Small intestine (tissue), 16 donors: Measurements from ENCODE around the gene SERINC5. TPM values are rescaled to one million over a fixed set of nuclear protein-coding genes. Genes with fewer than 3 reads are reported as not detected.
"Not testable (repeated sequence)": the region's sequence is repeated elsewhere in the genome, so short reads cannot be mapped to it uniquely, and the experiment has no call there.

Experiments used
- DNase-seq, 2 donors: peaks; one replicate each; pipeline versions ENCODE4 v3.0.0 to v3.0.0-alpha.2; 2013
- FAIRE-seq: peaks from 2 replicates; lab custom pipeline; 2012; peaks lifted over from hg19 to GRCh38; lab: Jason Lieb, UNC
- H3K27ac ChIP-seq, 3 donors: one replicate each; pipeline ENCODE4 v1.5.1; 2013; ENCODE audit warnings: low read length in 2 of 3, mild to moderate bottlenecking in 2 of 3, control low read depth in 1 of 3, inconsistent platforms in 1 of 3, low read depth in 1 of 3, moderate library complexity in 1 of 3
- H3K27me3 ChIP-seq, 3 donors: one replicate each; pipeline ENCODE4 v1.6.1; 2013; ENCODE audit warnings: low read length in 3 of 3, inconsistent platforms in 1 of 3; ENCODE audit not compliant: control insufficient read depth in 3 of 3, insufficient read depth in 3 of 3
- H3K36me3 ChIP-seq, 3 donors: one replicate each; pipeline ENCODE4 v1.6.1; 2013; ENCODE audit warnings: low read length in 3 of 3, inconsistent platforms in 1 of 3, low read depth in 1 of 3, mild to moderate bottlenecking in 1 of 3, moderate library complexity in 1 of 3; ENCODE audit not compliant: control insufficient read depth in 3 of 3, insufficient read depth in 2 of 3
- H3K4me1 ChIP-seq, 3 donors: one replicate each; pipeline ENCODE4 v1.6.1; 2013; ENCODE audit warnings: low read length in 2 of 3, inconsistent platforms in 1 of 3, low read depth in 1 of 3, mild to moderate bottlenecking in 1 of 3, moderate library complexity in 1 of 3; ENCODE audit not compliant: control insufficient read depth in 3 of 3, insufficient read depth in 2 of 3
- H3K4me3 ChIP-seq, 3 donors: one replicate each; pipeline ENCODE4 v1.5.1; 2013; ENCODE audit warnings: low read length in 3 of 3, control low read depth in 1 of 3, inconsistent platforms in 1 of 3, low read depth in 1 of 3, mild to moderate bottlenecking in 1 of 3, moderate library complexity in 1 of 3
- H3K9me3 ChIP-seq, 2 donors: one replicate each; pipeline ENCODE4 v1.6.1; 2013; ENCODE audit warnings: low read depth in 1 of 2, low read length in 1 of 2; ENCODE audit not compliant: control insufficient read depth in 2 of 2, insufficient read depth in 1 of 2
- WGBS, 3 donors: extraction: QIAGEN DNeasy Blood & Tissue Kit; methylation state at CpG; one replicate each; pipeline ENCODE4 v1.1.7; 2013; 5-methylcytosine and 5-hydroxymethylcytosine counted together
- long read RNA-seq, 10 donors: transcript quantifications; one replicate each; lab custom pipeline, GENCODE V29; 2026
- polyA plus RNA-seq, 4 donors: library from polyadenylated mRNA; stranded (reverse) in 3 of 4; unstranded in 1 of 4; fragments of 200-250 nt in 3 of 4; fragments of 120-200 nt in 1 of 4; gene quantifications; one replicate each; pipeline versions ENCODE4 v1.2.1 to v1.2.3, GENCODE V29; 2013
- donor health status: healthy with polysubstance abuse.
- donor health status: control.
- donor health status: control.
- donor health status: Bipolar disorder and iron deficiency.
- donor health status: healthy.

Gene SERINC5
- 10 to 100 TPM in 2 of 4 donors, 1 to 10 TPM in 2; 1.9 to 62.9 (median 7.6) TPM for polyA plus RNA-seq
- long read RNA-seq, donor 1, full-length matches to known transcripts, result 22 of 22 reads
- long read RNA-seq, donor 1, partial matches to known transcripts, result 0 of 22 reads
- long read RNA-seq, donor 1, other reads (novel, unspliced or antisense), result 0 of 22 reads
- long read RNA-seq, donor 2, full-length matches to known transcripts, result 4 of 4 reads
- long read RNA-seq, donor 2, partial matches to known transcripts, result 0 of 4 reads
- long read RNA-seq, donor 2, other reads (novel, unspliced or antisense), result 0 of 4 reads
- long read RNA-seq, donor 3, full-length matches to known transcripts, result 4 of 4 reads
- long read RNA-seq, donor 3, partial matches to known transcripts, result 0 of 4 reads
- long read RNA-seq, donor 3, other reads (novel, unspliced or antisense), result 0 of 4 reads
- long read RNA-seq, donor 4, result 0 reads
- long read RNA-seq, donor 5, full-length matches to known transcripts, result 1 of 1 reads
- long read RNA-seq, donor 5, partial matches to known transcripts, result 0 of 1 reads
- long read RNA-seq, donor 5, other reads (novel, unspliced or antisense), result 0 of 1 reads
- long read RNA-seq, donor 6, full-length matches to known transcripts, result 11 of 11 reads
- long read RNA-seq, donor 6, partial matches to known transcripts, result 0 of 11 reads
- long read RNA-seq, donor 6, other reads (novel, unspliced or antisense), result 0 of 11 reads
- long read RNA-seq, donor 7, full-length matches to known transcripts, result 13 of 28 reads
- long read RNA-seq, donor 7, partial matches to known transcripts, result 15 of 28 reads
- long read RNA-seq, donor 7, other reads (novel, unspliced or antisense), result 0 of 28 reads
- long read RNA-seq, donor 8, full-length matches to known transcripts, result 3 of 3 reads
- long read RNA-seq, donor 8, partial matches to known transcripts, result 0 of 3 reads
- long read RNA-seq, donor 8, other reads (novel, unspliced or antisense), result 0 of 3 reads
- long read RNA-seq, donor 9, full-length matches to known transcripts, result 5 of 5 reads
- long read RNA-seq, donor 9, partial matches to known transcripts, result 0 of 5 reads
- long read RNA-seq, donor 9, other reads (novel, unspliced or antisense), result 0 of 5 reads
- long read RNA-seq, donor 10, full-length matches to known transcripts, result 12 of 12 reads
- long read RNA-seq, donor 10, partial matches to known transcripts, result 0 of 12 reads
- long read RNA-seq, donor 10, other reads (novel, unspliced or antisense), result 0 of 12 reads

DNA sequence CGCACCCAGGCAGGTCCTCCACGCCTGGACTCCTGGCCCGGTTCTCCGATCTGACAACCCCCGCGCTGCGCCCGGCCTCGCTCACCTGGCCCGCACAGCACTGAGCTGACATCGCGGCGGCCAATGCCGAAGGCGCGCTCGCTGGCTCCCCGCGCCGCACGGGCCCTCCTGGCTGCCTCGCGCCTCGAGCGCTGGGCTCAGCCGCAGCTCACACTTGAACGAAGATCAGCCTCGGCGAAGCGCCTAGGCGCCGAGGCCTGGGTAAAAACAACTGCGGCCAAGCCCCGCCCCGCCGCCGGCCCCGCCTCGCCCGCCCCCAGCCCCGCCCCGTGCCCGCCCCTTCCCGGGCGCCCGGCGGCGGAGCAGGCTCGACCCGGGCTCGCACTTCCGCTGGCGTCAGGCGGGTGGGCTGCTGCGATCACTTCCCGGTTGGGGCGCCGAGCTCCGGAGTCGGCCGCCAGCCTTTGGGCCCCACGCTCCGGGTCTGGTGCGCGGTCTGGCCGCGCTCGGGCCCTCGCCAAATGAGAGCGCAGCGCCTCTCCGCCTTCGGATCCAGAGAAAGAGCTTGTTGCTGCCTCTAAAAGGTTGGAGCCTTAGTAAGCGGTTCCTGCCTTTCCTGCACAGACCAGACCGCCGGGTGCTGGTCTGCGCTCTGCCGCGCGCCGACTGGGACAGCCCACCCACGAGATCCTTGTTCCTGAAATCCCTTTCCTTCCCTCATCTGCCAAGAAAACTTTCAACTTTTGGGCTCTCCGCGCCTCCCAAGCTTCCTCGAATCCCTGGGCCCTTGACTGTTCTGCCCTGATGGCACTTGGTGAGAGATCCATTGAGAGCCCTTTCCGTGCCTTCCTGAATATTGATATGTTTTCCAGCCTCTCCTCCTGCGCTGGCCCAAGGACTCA, at the start of gene SERINC5:
SERINC5 (minus strand) TSS at position 238 of the 902 bp plus-strand sequence; CDS start at position 112, 126 bp downstream.
- no peak for FAIRE-seq
- peaks cover 0 to under 1% (median 0%) of the 10 kb centered on the region in 3 donors for H3K36me3 ChIP-seq
- H3K9me3 ChIP-seq, result no peaks in the 10 kb centered on the region
- H3K4me3 ChIP-seq, result peak within 1 kb of the TSS; percentile 68 to 89 (median 86)
- H3K27ac ChIP-seq, result peak within 1 kb of the TSS; percentile 94 to 99 (median 97)
- WGBS, 3 donors, result 0 to 1% (median 1%) methylated on average over 37 to 87 of the region's 87 CpGs
- peaks cover 10 to 38% (median 16%) of the 10 kb centered on the region in 3 donors for H3K4me1 ChIP-seq
- no peaks in the 10 kb centered on the region for H3K27me3 ChIP-seq
- peak; percentile 85 to 95 for DNase-seq

DNA sequence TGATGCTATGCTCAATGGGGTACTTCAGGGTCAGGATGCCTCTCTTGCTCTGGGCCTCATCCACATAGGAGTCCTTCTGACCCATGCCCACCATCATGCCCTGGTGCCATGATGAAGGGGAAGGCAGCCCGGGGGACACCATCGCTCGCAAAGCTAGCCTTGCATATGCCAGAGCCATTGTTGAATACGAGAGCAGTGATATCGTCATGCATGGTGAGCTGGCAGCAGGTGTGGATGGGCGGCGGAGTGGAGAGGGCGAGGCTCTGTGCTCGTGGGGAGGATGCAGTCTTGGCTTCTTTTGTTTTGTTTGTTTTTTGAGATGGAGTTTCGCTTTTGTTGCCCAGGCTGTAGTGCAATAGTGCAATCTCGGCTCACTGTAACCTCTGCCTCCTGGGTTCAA, 46.8 kb upstream of the SERINC5 start:
- WGBS, 3 donors, result 66 to 81% (median 70%) methylated on average over 11 of the region's 11 CpGs
- Histone ChIP-seq H3K9me3 (no peaks in the 10 kb centered on the region), H3K4me3 (no peak overlapping the region), H3K36me3 (no peaks in the 10 kb centered on the region), H3K27ac (no peak overlapping the region), H3K4me1 (no peaks in the 10 kb centered on the region), H3K27me3 (no peaks in the 10 kb centered on the region)
- DNase-seq (no peak), FAIRE-seq (no peak)

DNA sequence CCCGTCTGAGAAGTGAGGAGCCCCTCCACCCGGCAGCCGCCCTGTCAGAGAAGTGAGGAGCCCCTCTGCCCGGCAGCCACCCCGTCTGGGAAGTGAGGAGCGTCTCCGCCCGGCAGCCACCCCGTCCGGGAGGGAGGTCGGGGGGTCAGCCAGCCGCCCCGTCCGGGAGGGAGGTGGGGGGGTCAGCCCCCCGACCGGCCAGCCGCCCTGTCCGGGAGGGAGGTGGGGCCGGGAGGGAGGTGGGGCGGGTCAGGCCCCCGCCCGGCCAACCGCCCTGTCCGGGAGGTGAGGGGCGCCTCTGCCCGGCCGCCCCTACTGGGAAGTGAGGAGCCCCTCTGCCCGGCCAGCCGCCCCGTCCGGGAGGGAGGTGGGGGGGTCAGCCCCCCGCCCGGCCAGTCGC, 45.5 kb upstream of the SERINC5 start:
- H3K36me3 ChIP-seq, H3K27ac ChIP-seq, H3K9me3 ChIP-seq, DNase-seq, H3K4me1 ChIP-seq, FAIRE-seq, H3K4me3 ChIP-seq, H3K27me3 ChIP-seq: not testable (repeated sequence)
- 95% methylated on average over 11 to 24 of the region's 34 CpGs; no CpG with 5 or more reads in 1 of the 3 donors for WGBS, 3 donors

DNA sequence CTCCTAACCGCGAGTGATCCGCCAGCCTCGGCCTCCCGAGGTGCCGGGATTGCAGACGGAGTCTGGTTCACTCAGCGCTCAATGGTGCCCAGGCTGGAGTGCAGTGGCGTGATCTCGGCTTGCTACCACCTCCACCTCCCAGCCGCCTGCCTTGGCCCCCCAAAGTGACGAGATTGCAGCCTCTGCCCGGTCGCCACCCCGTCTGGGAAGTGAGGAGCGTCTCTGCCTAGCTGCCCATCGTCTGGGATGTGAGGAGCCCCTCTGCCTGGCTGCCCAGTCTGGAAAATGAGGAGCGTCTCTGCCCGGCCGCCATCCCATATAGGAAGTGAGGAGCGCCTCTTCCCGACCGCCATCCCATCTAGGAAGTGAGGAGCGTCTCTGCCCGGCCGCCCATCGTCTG, 44.9 kb upstream of the SERINC5 start:
- H3K4me3 ChIP-seq, H3K27ac ChIP-seq, H3K27me3 ChIP-seq, H3K4me1 ChIP-seq, FAIRE-seq, H3K9me3 ChIP-seq, H3K36me3 ChIP-seq, DNase-seq: not testable (repeated sequence)
- WGBS, 3 donors, result 96 to 97% (median 96%) methylated on average over 4 to 21 of the region's 27 CpGs

DNA sequence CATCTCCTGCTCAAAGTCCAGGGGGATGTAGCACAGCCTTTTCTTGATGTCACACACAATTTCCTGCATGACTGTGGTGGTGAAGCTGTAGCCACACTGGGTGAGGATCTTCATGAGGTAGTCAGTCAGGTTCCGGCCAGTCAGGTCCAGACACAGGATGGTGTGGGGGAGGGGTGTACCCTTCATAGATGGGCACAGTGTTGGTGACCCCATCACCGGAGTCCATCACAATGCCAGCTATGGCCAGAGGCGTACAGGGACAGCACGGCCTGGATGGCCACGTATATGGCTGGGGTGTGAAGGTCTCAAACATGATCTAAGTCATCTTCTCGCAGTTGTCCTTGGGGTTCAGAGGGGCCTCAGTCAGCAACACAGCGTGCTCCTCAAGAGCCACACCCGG, 44.3 kb upstream of the SERINC5 start:
- no peaks in the 10 kb centered on the region for H3K27me3 ChIP-seq
- H3K36me3 ChIP-seq, result no peaks in the 10 kb centered on the region
- no peak for FAIRE-seq
- no peak overlapping the region for H3K27ac ChIP-seq
- no peaks in the 10 kb centered on the region for H3K9me3 ChIP-seq
- no peak overlapping the region for H3K4me3 ChIP-seq
- DNase-seq, result no peak
- no peaks in the 10 kb centered on the region for H3K4me1 ChIP-seq
- 80 to 92% (median 81%) methylated on average over 8 of the region's 8 CpGs for WGBS, 3 donors

DNA sequence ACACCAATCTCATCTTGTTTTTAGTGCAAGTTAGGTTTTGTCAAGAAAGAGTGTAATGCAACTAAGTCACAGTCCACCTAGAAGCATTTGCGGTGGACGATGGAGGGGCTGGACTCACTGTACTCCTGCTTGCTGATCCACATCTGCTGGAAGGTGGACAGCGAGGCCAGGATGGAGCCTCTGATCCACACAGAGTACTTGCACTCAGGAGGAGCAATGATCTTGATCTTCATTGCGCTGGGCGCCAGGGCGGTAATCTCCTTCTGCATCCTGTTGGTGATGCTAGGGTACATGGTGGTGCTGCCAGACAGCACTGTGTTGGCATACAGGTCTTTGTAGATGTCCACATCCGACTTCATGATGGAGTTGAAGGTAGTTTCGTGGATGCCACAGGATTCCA, 43.8 kb upstream of the SERINC5 start:
- Histone ChIP-seq H3K27me3 (no peaks in the 10 kb centered on the region), H3K4me1 (no peaks in the 10 kb centered on the region), H3K9me3 (no peaks in the 10 kb centered on the region), H3K36me3 (no peaks in the 10 kb centered on the region), H3K4me3 (no peak overlapping the region), H3K27ac (no peak overlapping the region)
- FAIRE-seq (no peak), DNase-seq (no peak)
- WGBS, 3 donors, result 90 to 92% (median 91%) methylated on average over 8 of the region's 8 CpGs

DNA sequence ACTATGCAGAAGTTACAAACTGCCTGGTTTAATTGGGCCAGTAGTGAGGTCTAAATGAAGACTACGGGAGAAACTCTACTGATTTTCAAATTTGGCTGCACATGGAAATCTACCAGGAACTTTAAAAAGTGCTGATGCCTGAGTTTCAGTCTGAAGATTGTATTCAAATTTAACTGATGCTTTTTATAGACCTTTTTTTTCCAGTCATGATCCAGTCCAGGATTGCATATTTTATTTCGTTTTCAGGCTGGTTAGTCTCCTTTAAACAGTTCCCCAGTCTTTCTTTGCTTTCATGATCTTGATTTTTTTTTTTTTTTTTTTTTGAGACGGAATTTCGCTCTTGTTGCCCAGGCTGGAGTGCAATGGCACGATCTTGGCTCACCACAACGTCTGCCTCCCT, 40.3 kb upstream of the SERINC5 start:
- H3K4me3 ChIP-seq, result no peak overlapping the region
- no peaks in the 10 kb centered on the region for H3K4me1 ChIP-seq
- WGBS, 3 donors, result 68 to 86% (median 80%) methylated on average over 5 to 6 of the region's 6 CpGs
- H3K27ac ChIP-seq, result no peak overlapping the region
- no peaks in the 10 kb centered on the region for H3K9me3 ChIP-seq
- DNase-seq (no peak), FAIRE-seq (no peak)
- no peaks in the 10 kb centered on the region for H3K36me3 ChIP-seq
- H3K27me3 ChIP-seq, result no peaks in the 10 kb centered on the region
